Astrocyte (in vitro differentiated cells and primary cell): ENCODE measurements around the gene IFNA4. TPM values are rescaled to one million over a fixed set of nuclear protein-coding genes. Genes with fewer than 3 reads are reported as not detected.
A peak's percentile ranks its signal among the peaks of the same experiment; 100 is the strongest.

Source experiments
- DNase-seq: peaks from one replicate; pipeline ENCODE4 v3.0.0-alpha.2; 2010; ENCODE audit warnings: low read depth
- FAIRE-seq: peaks from 2 replicates; lab custom pipeline; 2011; peaks lifted over from hg19 to GRCh38; lab: Jason Lieb, UNC
- H2AFZ ChIP-seq: 2 replicates; pipeline ENCODE4 v1.6.0; 2012; ENCODE audit warnings: low read depth, low read length, inconsistent platforms
- H3K27ac ChIP-seq: 2 replicates; pipeline ENCODE4 v1.5.1; 2011; ENCODE audit warnings: low read depth, low read length, inconsistent platforms
- H3K27me3 ChIP-seq: 2 replicates; pipeline ENCODE4 v1.6.0; 2011; ENCODE audit warnings: low read length, inconsistent platforms; ENCODE audit not compliant: insufficient read depth
- H3K36me3 ChIP-seq: 2 replicates; pipeline ENCODE4 v1.5.1; 2011; ENCODE audit warnings: low read length, inconsistent platforms; ENCODE audit not compliant: insufficient read depth
- H3K4me1 ChIP-seq: 2 replicates; pipeline ENCODE4 v1.5.1; 2011; ENCODE audit warnings: low read length, inconsistent platforms; ENCODE audit not compliant: insufficient read depth
- H3K4me2 ChIP-seq: 2 replicates; pipeline ENCODE4 v1.6.0; 2012; ENCODE audit warnings: low read length, inconsistent platforms
- H3K4me3 ChIP-seq: 2 replicates; pipeline ENCODE4 v1.5.1; 2011; ENCODE audit warnings: low read depth, mild to moderate bottlenecking, low read length, inconsistent platforms; ENCODE audit not compliant: insufficient read depth
- H3K79me2 ChIP-seq: 2 replicates; pipeline ENCODE4 v1.6.0; 2012; ENCODE audit warnings: mild to moderate bottlenecking, low read length, inconsistent platforms; ENCODE audit not compliant: insufficient read depth
- H3K9ac ChIP-seq: 2 replicates; pipeline ENCODE4 v1.6.0; 2012; ENCODE audit warnings: mild to moderate bottlenecking, low read length, inconsistent platforms
- H3K9me3 ChIP-seq: 2 replicates; pipeline ENCODE4 v1.5.1; 2012; ENCODE audit warnings: low read depth, mild to moderate bottlenecking, low read length, inconsistent platforms; ENCODE audit not compliant: insufficient read depth
- H4K20me1 ChIP-seq: 2 replicates; pipeline ENCODE4 v1.6.0; 2012; ENCODE audit warnings: low read length, inconsistent platforms; ENCODE audit not compliant: insufficient read depth
- H3K27ac Mint-ChIP-seq: one replicate; pipeline ENCODE4 v1.8.0; 2021; ENCODE audit warnings: mild to moderate bottlenecking, mixed read lengths; ENCODE audit not compliant: unreplicated experiment
- H3K27me3 Mint-ChIP-seq: one replicate; pipeline ENCODE4 v1.8.0; 2021; ENCODE audit warnings: low read depth, mixed read lengths; ENCODE audit not compliant: unreplicated experiment
- H3K36me3 Mint-ChIP-seq: one replicate; pipeline ENCODE4 v1.8.0; 2021; ENCODE audit warnings: low read depth, mixed read lengths; ENCODE audit not compliant: unreplicated experiment
- H3K4me1 Mint-ChIP-seq: one replicate; pipeline ENCODE4 v1.8.0; 2021; ENCODE audit warnings: low read depth, mixed read lengths; ENCODE audit not compliant: unreplicated experiment
- H3K4me3 Mint-ChIP-seq: one replicate; pipeline ENCODE4 v1.8.0; 2021; ENCODE audit warnings: mild to moderate bottlenecking, moderate library complexity, mixed read lengths; ENCODE audit not compliant: unreplicated experiment
- H3K9me3 Mint-ChIP-seq: one replicate; pipeline ENCODE4 v1.8.0; 2021; ENCODE audit warnings: mild to moderate bottlenecking, mixed read lengths; ENCODE audit not compliant: unreplicated experiment
- CTCF ChIP-seq: IDR thresholded peaks from 2 replicates; pipeline ENCODE4 v1.5.1; 2011; ENCODE audit warnings: low read depth, mild to moderate bottlenecking, inconsistent platforms, low read length, moderate library complexity; ENCODE audit not compliant: insufficient read depth
- EZH2 ChIP-seq: IDR thresholded peaks from 2 replicates; pipeline ENCODE4 v1.6.1; 2012; ENCODE audit warnings: mild to moderate bottlenecking, low read length, inconsistent platforms; ENCODE audit not compliant: insufficient read depth
- total RNA-seq: library from RNA; stranded (reverse); gene quantifications from 2 replicates; pipeline ENCODE4 v1.2.1, GENCODE V29; 2021

Gene IFNA4
- total RNA-seq, 1 donor from 2014 or later, result not detected

GRCh38 chr9:21165516-21165915 is 21.9 kb downstream of the IFNA4 start:
- Histone ChIP-seq H3K4me1 (no peaks in the 10 kb centered on the region), H4K20me1 (no peaks in the 10 kb centered on the region), H2AFZ (no peak overlapping the region), H3K4me3 (no peak overlapping the region), H3K4me2 (no peak overlapping the region), H3K9ac (no peak overlapping the region), H3K79me2 (no peaks in the 10 kb centered on the region), H3K27me3 (no peaks in the 10 kb centered on the region), H3K27ac (no peak overlapping the region), H3K9me3 (no peaks in the 10 kb centered on the region), H3K36me3 (no peaks in the 10 kb centered on the region)
- Mint-ChIP-seq H3K27ac (no peak overlapping the region), H3K4me1 (peaks cover 4% of the 10 kb centered on the region), H3K9me3 (peaks cover 9% of the 10 kb centered on the region), H3K4me3 (no peak overlapping the region), H3K27me3 (no peaks in the 10 kb centered on the region), H3K36me3 (no peaks in the 10 kb centered on the region)
- FAIRE-seq, result no peak
- TF ChIP-seq EZH2 (no peak), CTCF (no peak)
- no peak for DNase-seq

GRCh38 chr9:21160178-21160577 is 27.2 kb downstream of the IFNA4 start:
- no peak for FAIRE-seq
- DNase-seq, result peak; percentile 40
- Histone ChIP-seq H3K79me2 (no peaks in the 10 kb centered on the region), H3K4me2 (peak overlapping the region; percentile 23), H2AFZ (no peak overlapping the region), H3K4me3 (no peak overlapping the region), H3K9me3 (no peaks in the 10 kb centered on the region), H3K36me3 (no peaks in the 10 kb centered on the region), H3K27ac (no peak overlapping the region), H3K4me1 (no peaks in the 10 kb centered on the region), H4K20me1 (no peaks in the 10 kb centered on the region), H3K27me3 (no peaks in the 10 kb centered on the region), H3K9ac (no peak overlapping the region)
- H3K4me3 Mint-ChIP-seq, result no peak overlapping the region
- H3K27ac Mint-ChIP-seq, result peak overlapping the region; percentile 49
- H3K27me3 Mint-ChIP-seq, result no peaks in the 10 kb centered on the region
- no peak for TF ChIP-seq CTCF
- no peaks in the 10 kb centered on the region for H3K36me3 Mint-ChIP-seq
- H3K4me1 Mint-ChIP-seq, result peaks cover 9% of the 10 kb centered on the region
- peaks cover 9% of the 10 kb centered on the region for H3K9me3 Mint-ChIP-seq

- no peaks in the 10 kb centered on the region for H3K36me3 Mint-ChIP-seq
Observed at GRCh38 chr9:21155501-21155900, 31.9 kb downstream of the IFNA4 start.

More at GRCh38 chr9:21155501-21155900, 31.9 kb downstream of the IFNA4 start:
- FAIRE-seq (no peak), DNase-seq (no peak)
- Histone ChIP-seq H3K79me2 (no peaks in the 10 kb centered on the region), H3K9ac (no peak overlapping the region), H3K4me2 (no peak overlapping the region), H3K4me3 (no peak overlapping the region), H3K9me3 (no peaks in the 10 kb centered on the region), H3K27me3 (no peaks in the 10 kb centered on the region), H3K4me1 (no peaks in the 10 kb centered on the region), H2AFZ (no peak overlapping the region), H3K27ac (no peak overlapping the region), H4K20me1 (no peaks in the 10 kb centered on the region), H3K36me3 (no peaks in the 10 kb centered on the region)
- TF ChIP-seq CTCF (no peak), EZH2 (no peak)
- Mint-ChIP-seq H3K4me3 (no peak overlapping the region), H3K27me3 (peaks cover under 1% of the 10 kb centered on the region), H3K9me3 (no peaks in the 10 kb centered on the region), H3K4me1 (peaks cover 16% of the 10 kb centered on the region), H3K27ac (no peak overlapping the region)
